ENCODE results near the gene ETF1. TPM values are rescaled to one million over a fixed set of nuclear protein-coding genes. Genes with fewer than 3 reads are reported as not detected.

ETF1 gene
- total RNA-seq, 2 donors from 2014 or later, result 24.9 to 36.6 TPM

GRCh38 chr5:138565100-138565821, 22.2 kb upstream of the ETF1 start:
- Histone ChIP-seq H3K36me3 (replicated peaks in 1 of 2; ENCODE audit: insufficient read depth in 1 of 2, low read depth in 2 of 2) (peaks cover 6 to 42% of the 10 kb centered on the region in 2 donors), H3K27me3 (no peaks in the 10 kb centered on the region), H3K4me1 (no peaks in the 10 kb centered on the region), H3K27ac (no peak overlapping the region), H3K9me3 (no peaks in the 10 kb centered on the region), H3K4me3 (no peak overlapping the region)
- intact Hi-C loops (cut with DNase I), result no loop called here
- WGBS, 2 donors, result 76 to 83% methylated on average over 7 of the region's 7 CpGs
- ATAC-seq (no peak), DNase-seq (no peak)
- no peak for TF ChIP-seq POLR2A (IDR thresholded peaks at IDR 0.05)

- ATAC-seq (no peak), DNase-seq (no peak)
- intact Hi-C loops (cut with DNase I), result no loop called here
- 71 to 80% methylated on average over 3 to 9 of the region's 9 CpGs for WGBS, 2 donors
- Histone ChIP-seq H3K4me1 (no peaks in the 10 kb centered on the region), H3K27me3 (no peaks in the 10 kb centered on the region), H3K27ac (no peak overlapping the region), H3K4me3 (no peak overlapping the region), H3K9me3 (no peaks in the 10 kb centered on the region), H3K36me3 (replicated peaks in 1 of 2; ENCODE audit: insufficient read depth in 1 of 2, low read depth in 2 of 2) (peaks cover 6 to 37% of the 10 kb centered on the region in 2 donors)
- TF ChIP-seq CTCF (IDR thresholded peaks at IDR 0.05), result no peak
- no peak for TF ChIP-seq POLR2A (IDR thresholded peaks at IDR 0.05)
These were observed 21.2 kb upstream of the ETF1 start for GRCh38 chr5:138564242-138564641.

- Histone ChIP-seq H3K9me3 (no peaks in the 10 kb centered on the region), H3K27ac (no peak overlapping the region), H3K4me1 (no peaks in the 10 kb centered on the region), H3K27me3 (no peaks in the 10 kb centered on the region), H3K4me3 (no peak overlapping the region), H3K36me3 (replicated peaks in 1 of 2; ENCODE audit: insufficient read depth in 1 of 2, low read depth in 2 of 2) (peaks cover 6 to 39% of the 10 kb centered on the region in 2 donors)
- intact Hi-C loops (cut with DNase I), result no loop called here
- TF ChIP-seq CTCF (IDR thresholded peaks at IDR 0.05), result no peak
- no peak for TF ChIP-seq POLR2A (IDR thresholded peaks at IDR 0.05)
- WGBS, 2 donors, result 67% methylated on average over 3 of the region's 3 CpGs
- no peak for ATAC-seq
- no peak for DNase-seq
These were observed 20.5 kb upstream of the ETF1 start for GRCh38 chr5:138563340-138564118.

GRCh38 chr5:138560971-138561370, 17.9 kb upstream of the ETF1 start:
- 90 to 93% methylated on average over 6 of the region's 6 CpGs for WGBS, 2 donors
- TF ChIP-seq CTCF (IDR thresholded peaks at IDR 0.05), result no peak
- no peak for TF ChIP-seq POLR2A (IDR thresholded peaks at IDR 0.05)
- intact Hi-C loops (cut with DNase I), result no loop called here
- H3K36me3 ChIP-seq (replicated peaks in 1 of 2; ENCODE audit: insufficient read depth in 1 of 2, low read depth in 2 of 2), result peaks cover 11 to 39% of the 10 kb centered on the region in 2 donors
- H3K4me3 ChIP-seq, result no peak overlapping the region
- H3K9me3 ChIP-seq, result no peaks in the 10 kb centered on the region
- no peaks in the 10 kb centered on the region for H3K27me3 ChIP-seq
- DNase-seq, result no peak
- no peak for ATAC-seq
- no peaks in the 10 kb centered on the region for H3K4me1 ChIP-seq
- no peak overlapping the region for H3K27ac ChIP-seq

GRCh38 chr5:138559937-138560336, 16.9 kb upstream of the ETF1 start:
- H3K36me3 ChIP-seq (replicated peaks in 1 of 2; ENCODE audit: insufficient read depth in 1 of 2, low read depth in 2 of 2), result peaks cover 11 to 36% of the 10 kb centered on the region in 2 donors

More at GRCh38 chr5:138559937-138560336, 16.9 kb upstream of the ETF1 start:
- no peak for TF ChIP-seq POLR2A (IDR thresholded peaks at IDR 0.05)
- TF ChIP-seq CTCF (IDR thresholded peaks at IDR 0.05), result no peak
- intact Hi-C loops (cut with DNase I), result no loop called here
- no peak overlapping the region for H3K4me3 ChIP-seq
- no peak overlapping the region for H3K27ac ChIP-seq
- no peak for DNase-seq
- ATAC-seq, result no peak
- no peaks in the 10 kb centered on the region for H3K27me3 ChIP-seq
- WGBS, 2 donors, result 63 to 64% methylated on average over 7 of the region's 7 CpGs
- H3K4me1 ChIP-seq, result no peaks in the 10 kb centered on the region
- no peaks in the 10 kb centered on the region for H3K9me3 ChIP-seq
